Measurements from ENCODE around the gene PSEN1.

Gene PSEN1

DNA sequence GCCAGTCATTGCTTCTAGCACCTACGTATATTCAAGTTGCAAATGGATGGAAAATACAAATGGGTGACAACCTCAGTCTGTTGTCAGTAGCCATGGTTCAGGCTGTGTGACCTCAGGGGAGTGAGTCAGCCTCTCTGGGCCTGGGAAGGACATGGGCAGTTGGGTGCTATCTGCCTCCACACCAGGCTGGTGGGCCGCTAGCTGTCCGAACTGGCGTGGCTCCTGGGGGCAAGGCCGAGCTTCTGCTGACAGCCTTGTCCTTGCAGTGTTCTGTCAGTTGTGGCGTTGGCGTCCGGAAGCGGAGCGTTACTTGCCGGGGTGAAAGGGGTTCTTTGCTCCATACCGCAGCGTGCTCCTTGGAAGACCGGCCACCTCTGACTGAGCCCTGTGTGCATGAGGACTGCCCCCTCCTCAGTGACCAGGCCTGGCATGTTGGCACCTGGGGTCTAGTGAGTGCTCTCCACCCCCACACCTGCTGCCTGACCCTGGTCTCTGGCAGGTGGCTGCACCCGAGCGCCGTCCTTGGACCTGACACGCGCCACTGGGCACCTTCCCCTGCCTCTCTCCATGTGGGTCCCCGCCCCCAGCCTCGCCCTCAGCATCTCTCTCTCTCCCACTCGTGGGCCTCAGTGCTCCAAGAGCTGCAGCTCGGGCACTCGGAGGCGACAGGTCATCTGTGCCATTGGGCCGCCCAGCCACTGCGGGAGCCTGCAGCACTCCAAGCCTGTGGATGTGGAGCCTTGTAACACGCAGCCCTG lies 118.1 kb downstream of the PSEN1 start:
- DNase-seq (ENCODE audit: low spot score), result no peak

DNA sequence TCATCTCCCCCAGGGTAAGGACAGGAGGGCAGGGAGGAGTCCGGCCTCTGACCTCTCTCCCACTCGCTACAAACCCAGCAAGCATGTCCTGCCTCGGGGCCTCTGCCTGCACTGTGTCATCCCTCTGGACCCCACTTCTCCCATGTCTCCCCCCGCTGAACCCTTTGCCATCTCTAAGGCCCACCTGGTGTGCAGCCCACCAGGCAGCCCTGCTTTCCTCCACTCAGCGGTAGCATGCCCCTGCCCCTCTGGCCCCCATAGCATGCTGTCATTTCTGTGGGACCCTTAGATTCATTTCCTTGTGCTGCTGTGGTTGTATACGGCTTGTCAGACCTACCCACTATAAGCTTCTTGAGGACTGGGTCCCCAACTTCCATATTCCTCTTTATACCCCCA lies 118.7 kb downstream of the PSEN1 start:
- DNase-seq (ENCODE audit: low spot score), result no peak

DNA sequence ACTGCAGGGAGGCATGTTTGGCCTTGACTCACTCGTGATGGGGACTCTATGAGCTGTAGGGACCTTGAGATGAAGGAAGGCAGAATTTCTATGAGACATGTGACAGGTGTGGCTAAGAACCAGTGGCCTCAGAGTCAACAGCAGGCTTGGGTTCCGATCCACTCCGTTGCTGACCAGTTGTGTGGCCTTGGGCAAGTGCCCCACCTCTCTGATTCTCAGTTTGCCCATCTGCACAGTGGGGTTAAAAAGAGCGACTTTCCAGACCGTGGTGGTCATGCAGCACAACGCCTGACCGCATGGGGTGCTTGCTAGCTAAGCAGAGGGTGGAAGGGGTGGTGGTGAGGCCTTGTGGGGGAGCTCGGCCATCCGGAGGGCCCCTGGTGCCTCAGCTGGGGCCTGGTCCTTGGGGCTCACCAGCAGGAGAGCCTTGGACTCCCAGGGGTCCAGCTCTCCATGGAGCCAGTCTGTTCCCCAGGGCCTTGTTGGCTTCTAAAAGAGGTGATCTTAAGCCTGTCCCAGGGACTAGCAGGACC lies 119.5 kb downstream of the PSEN1 start:
- DNase-seq (ENCODE audit: low spot score), result no peak

DNA sequence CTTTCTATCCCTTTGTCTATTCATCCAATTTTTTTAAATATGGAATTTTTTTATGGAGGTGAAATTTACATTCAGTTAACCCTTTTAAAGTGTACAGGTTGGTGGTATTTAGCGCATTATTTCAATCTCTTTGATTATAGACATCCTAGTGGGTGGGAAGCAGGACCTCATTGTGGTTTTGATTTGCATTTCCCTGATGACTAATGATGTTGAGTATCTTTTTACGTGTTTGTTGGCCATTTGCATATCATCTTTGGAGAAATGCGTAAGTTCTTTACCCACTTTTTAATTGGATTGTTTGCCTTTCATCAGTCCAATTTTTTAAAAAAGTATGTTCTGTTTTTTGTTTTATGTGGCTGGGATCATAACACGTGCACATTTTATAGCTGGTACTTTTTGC lies 121.8 kb downstream of the PSEN1 start:
- DNase-seq (ENCODE audit: low spot score), result no peak

DNA sequence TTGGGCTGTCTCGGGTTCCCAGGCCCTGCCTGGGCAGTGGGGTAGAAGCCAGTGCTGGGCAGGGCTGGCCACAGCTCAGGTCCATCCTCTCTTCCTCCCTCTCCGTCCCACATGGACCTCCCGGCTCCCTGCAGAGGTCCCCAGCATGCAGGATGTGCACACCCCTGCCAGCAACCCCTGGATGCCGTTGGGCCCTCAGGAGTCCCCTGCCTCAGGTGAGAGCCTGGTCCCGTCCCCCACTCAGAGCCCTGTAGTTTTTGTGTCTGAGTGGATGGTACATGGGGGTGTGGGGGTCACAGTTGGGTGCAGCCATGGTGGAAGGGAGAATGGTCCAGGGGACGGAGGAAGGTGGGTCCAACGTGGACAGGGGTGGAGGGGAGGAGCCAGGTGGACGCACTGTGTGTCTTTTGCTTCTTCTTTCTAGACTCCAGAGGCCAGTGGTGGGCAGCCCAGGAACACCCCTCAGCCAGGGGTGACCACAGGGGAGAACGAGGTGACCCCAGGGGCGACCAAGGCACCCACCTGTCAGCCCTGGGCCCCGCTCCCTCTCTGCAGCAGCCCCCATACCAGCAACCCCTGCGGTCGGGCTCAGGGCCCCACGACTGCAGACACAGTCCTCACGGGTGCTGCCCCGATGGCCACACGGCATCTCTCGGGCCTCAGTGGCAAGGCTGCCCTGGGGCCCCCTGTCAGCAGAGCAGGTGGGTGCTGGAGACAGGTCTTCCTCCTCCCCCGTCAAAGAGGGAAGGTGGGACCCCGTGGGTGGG lies 122.7 kb downstream of the PSEN1 start:
- DNase-seq (ENCODE audit: low spot score), result no peak

DNA sequence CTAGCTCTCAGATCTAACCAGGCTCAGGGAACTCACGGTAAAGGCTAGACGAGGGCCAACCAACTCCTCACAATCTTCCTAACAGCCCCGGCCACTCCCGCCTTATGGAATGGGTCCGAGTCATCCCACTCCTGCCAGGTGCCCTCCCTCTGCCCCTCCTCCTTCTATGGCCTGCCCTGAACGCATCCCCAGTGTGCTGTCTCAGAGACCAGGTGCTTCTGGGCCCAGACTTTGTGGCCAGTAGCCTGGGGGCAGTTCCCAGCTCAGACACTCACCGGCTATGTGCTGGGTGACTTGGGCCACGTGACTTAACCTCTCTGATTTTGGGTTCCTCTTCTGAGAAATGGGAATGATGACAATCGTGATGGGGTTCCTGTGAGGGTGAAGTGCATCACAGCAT lies 123.5 kb downstream of the PSEN1 start:
- DNase-seq (ENCODE audit: low spot score), result no peak

DNA sequence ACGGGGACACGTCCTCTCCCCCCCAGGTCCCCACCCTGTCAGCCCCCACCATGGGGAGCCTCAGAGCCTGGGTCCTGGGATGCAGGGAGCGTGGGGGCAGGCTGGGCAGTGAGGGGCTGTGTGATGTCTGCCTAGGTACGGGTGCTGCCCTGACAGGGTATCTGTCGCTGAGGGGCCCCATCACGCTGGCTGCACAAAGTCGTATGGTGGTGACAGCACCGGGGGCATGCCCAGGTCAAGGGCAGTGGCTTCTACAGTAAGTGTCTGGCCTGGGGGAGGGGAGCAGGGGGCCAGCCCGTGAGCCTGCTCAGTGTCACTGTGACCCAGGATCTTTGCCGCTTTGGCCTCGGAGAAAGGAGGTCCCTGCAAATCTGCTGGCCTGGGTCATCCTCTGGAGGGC lies 124.3 kb downstream of the PSEN1 start:
- no peak for DNase-seq (ENCODE audit: low spot score)

DNA sequence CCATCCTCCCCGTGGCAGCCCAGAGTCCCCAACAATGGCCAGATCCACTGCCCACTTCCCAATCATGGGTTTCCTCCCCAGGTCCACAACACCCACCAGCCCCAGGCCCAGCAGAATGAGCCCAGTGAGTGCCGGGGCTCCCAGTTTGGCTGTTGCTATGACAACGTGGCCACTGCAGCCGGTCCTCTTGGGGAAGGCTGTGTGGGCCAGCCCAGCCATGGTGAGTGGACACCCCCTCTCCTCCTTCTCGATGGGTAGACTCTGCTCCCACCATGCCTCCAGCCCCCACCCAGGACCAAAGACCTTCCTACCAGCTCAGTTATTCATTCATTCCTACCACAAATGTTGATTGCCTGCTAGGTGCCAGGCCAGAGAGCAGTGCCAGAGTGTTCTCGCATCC lies 124.8 kb downstream of the PSEN1 start:
- DNase-seq (ENCODE audit: low spot score), result no peak

DNA sequence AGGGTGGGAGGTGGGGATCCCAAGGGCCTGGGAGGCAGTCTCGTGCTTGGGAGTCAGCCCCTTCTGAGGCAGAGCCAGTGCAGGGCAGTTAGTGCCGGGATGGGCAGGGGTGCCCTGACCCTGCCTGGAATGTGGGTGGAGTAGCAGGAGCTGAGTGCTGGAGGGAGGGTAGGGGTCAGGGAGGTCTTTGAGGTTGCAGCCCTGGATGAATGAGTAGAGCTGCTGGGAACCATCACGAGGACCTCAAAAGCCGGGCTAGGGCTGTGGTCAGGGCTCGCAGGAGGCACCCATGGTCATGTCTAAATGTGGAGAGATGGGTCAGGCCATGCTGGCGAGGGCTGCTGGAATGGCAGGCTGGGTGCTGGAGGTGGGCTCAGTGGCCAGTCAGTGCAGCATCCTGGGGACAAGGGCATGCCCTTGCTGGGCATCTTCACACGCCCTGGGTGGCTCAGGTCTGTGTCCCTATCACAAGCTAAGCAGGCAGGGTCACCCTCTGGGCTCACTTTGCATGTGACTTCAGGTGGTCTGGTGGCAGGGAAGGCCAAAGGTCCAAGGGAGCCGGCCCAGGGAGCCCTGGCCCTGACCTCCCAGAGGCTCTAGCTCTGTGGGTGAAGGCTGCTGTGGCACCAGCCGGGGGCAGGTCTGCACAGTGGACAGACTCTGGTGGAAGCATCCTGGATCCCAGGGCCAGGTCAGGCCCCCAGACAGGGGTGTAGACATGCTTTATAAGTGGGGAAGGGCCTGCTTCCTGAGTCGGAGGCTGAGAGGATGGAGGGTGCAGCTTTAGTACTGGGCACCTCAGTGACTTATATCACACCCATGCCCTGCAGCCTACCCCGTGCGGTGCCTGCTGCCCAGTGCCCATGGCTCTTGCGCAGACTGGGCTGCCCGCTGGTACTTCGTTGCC lies 125.5 kb downstream of the PSEN1 start:
- no peak for DNase-seq (ENCODE audit: low spot score)

DNA sequence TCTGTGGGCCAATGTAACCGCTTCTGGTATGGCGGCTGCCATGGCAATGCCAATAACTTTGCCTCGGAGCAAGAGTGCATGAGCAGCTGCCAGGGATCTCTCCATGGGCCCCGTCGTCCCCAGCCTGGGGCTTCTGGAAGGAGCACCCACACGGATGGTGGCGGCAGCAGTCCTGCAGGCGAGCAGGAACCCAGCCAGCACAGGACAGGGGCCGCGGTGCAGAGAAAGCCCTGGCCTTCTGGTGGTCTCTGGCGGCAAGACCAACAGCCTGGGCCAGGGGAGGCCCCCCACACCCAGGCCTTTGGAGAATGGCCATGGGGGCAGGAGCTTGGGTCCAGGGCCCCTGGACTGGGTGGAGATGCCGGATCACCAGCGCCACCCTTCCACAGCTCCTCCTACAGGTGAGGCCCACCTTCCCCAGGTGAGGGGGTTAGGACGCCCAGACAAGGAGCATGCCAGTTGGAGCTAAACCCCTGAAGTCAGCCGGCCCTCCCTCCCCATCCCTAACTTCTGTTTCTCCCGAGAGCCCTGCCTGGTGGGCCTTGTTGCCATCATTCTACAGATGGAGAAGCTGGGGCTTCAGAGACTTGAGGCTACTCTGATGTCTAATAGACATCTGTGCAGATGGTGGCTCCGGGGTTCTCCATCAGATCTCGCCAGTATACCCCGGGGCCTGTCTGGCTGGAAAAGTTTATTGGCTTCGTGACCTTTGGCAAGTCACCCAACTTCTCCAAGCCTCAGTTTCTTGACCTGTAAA lies 126.3 kb downstream of the PSEN1 start:
- DNase-seq (ENCODE audit: low spot score), result no peak

DNA sequence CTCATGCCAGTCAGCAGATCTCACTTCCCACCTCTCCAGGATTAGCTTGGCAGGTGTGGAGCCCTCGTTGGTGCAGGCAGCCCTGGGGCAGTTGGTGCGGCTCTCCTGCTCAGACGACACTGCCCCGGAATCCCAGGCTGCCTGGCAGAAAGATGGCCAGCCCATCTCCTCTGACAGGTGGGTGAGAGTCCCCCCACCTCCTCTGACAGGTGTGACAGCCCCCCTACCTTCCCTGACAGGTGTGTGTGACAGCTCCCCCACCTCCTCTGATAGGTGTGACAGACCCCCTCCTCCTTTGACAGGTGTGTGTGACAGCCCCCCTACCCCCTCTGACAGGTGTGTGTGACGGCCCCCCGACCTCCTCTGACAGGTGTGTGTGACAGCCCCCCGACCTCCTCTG lies 127.3 kb downstream of the PSEN1 start:
- DNase-seq (ENCODE audit: low spot score), result no peak

DNA sequence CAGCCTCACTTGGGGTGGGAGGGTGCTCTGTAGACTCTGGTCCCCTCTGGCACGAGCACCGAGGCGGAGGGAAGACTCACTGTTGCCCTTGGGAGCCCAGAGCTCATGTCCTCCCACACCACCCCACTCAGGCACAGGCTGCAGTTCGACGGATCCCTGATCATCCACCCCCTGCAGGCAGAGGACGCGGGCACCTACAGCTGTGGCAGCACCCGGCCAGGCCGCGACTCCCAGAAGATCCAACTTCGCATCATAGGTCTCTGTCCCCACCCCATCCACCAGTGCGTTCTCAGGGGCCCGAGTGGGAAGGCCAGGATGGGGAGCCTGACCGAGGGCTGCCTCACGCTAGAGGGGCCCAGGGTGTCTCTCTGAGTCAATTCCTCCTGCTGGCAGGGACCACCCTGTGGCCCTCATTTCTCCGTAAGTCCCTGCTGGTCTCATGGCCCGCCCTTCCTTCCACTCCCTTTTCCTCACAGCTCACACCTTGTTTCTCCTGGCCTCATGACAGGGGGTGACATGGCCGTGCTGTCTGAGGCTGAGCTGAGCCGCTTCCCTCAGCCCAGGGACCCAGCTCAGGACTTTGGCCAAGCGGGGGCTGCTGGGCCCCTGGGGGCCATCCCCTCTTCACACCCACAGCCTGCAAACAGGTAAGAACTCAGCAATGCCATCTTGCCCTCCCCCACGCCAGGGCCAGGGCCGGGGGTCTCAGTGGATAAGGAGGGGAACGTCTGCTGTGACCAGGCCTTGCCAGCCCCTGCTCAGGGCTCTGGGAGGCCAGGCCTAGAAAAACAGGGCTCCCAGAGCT lies 128.0 kb downstream of the PSEN1 start:
- no peak for DNase-seq (ENCODE audit: low spot score)

DNA sequence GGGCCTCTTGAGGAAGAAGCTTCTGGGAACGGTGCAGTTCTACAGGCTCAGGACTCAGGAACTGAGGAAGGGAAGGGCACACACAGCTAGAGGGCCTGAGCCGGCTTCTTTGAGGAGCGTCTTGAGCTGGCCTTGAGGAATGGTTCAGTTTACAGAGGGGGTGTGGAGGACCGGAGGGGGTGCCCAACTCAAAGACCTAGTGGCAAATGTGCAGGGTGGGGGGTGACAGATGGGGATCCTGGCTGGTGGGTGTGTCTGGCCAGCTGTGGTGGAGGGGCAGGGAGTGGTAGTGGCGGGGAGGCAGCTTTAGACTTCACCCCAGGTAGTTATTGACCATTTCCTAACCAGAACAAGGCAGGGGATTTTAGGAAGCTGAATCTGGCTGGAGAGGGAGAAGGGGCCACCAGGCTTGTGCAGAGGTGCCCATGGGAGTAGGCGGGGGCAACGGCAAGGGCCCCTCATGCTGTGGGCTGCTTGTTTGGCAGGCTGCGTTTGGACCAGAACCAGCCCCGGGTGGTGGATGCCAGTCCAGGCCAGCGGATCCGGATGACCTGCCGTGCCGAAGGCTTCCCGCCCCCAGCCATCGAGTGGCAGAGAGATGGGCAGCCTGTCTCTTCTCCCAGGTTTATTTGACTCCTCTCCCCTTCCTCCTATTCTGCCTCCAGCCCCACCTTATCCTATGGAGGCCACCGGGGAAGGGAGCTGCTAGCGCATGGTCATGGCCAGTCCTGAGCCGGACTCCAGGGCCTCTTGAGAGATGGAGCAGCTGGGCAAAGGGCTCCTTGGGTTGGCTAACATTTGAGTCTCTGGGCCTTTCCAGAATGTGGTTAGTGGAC lies 128.8 kb downstream of the PSEN1 start:
- DNase-seq (ENCODE audit: low spot score), result no peak

DNA sequence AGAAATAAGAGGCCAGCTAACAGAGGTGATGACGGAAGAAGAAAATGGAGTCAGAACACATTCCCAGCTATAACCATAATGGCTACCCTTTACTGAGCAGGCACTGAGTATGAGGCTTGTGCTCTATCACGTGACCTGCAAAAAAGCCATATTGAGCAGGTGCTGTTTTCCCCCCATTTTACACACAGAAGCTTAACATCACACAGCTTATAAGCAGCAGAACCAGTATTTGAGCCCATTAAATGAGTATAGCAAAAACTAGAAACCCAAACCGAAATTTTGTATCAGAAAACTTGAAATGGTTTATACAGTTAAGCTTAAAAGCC lies 129.4 kb downstream of the PSEN1 start:
- DNase-seq (ENCODE audit: low spot score), result no peak

DNA sequence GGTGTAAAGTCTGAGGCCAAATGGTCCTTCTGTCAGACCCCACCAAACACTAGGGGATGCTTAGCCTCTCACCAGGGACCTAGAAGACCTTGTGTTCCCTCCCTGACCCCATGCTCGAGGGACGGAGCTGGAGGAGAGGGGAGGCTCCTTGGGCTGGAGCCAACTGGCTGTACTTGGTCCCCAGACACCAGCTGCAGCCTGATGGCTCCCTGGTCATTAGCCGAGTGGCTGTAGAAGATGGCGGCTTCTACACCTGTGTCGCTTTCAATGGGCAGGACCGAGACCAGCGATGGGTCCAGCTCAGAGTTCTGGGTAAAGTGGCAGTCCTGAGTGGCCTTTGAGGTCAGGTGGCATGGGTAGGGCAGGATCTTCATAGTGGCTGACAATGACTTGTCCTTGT lies 130.0 kb downstream of the PSEN1 start:
- no peak for DNase-seq (ENCODE audit: low spot score)

DNA sequence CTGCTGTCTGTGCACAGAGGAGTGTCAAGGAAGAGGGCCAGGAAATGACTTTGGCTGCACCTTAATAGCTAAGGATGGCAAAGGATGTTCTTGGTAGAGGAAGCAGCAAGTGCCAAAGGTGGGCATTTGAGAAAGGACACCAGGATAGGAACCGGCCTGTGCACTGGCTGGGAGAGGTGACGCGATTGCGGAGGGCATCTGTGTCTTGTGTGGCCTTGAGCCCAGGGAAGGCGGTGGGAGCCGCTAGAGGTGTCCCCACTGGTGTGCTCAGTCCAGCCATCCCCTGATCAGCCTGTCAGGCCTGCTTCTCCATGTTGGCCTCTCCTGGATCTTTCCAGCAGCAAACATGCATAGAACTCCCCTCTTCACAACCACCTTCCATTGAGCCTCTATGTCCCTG lies 131.2 kb downstream of the PSEN1 start:
- no peak for DNase-seq (ENCODE audit: low spot score)

DNA sequence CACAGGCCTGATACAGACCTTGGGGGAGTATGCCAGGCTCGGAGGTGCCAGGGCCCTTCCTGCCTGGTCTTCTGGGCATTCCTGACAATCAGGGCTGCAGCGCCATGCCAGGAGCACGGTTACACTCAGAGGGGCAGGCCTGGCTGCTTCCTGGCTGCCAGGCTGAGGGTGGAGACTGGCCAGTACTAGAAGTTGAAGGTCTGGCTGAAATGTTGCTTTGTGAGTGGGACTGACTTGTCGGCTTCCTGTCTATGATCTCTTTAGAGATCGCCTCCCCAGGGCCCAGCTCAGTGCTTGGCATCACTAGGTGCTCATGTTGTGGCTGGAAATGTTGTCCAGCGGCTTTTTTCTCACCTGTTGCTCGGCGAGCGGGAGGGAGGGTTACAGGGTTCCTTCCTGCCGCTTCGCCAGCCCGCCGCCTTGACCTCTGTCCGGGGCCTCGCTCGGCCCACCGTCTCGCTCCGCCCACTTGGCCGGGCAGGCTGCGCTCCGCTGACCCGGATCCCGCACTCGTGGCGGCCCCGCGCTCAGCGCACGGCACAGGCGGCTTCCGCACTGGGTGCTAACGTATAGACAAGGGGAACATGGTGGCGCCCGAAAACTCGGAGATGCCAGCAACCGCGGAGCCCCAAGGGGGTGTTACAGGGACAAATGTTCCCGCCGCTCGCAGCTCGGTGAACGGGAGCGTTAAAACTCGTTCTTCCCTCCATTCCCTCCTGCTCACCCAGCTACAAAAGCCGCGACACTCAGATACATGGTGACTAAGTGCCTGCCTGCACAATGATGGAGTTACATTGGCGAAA lies 133.6 kb downstream of the PSEN1 start:
- no peak for DNase-seq (ENCODE audit: low spot score)

DNA sequence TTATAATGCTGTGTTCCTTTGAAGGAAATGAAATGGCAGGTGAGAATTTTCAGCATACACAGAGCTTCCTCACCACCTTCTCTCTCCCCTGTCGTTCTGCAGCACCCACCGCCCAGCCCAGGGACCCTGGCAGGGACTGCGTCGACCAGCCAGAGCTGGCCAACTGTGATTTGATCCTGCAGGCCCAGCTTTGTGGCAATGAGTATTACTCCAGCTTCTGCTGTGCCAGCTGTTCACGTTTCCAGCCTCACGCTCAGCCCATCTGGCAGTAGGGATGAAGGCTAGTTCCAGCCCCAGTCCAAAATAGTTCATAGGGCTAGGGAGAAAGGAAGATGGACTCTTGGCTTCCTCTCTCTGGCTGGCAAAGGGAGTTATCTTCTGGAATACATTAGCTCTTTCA lies 136.1 kb downstream of the PSEN1 start:
- DNase-seq (ENCODE audit: low spot score), result no peak
